ENCODE data around the gene OR5J2.
"Not testable (repeated sequence)": the region's sequence is repeated elsewhere in the genome, so short reads cannot be mapped to it uniquely, and the experiment has no call there.

OR5J2 gene

GRCh38 chr11:56172256-56172830, 4.1 kb upstream of the OR5J2 start:
- no peak for TF ChIP-seq CTCF (IDR thresholded peaks at IDR 0.05; ENCODE audit: insufficient read depth, missing control alignments)
- no peak for DNase-seq (ENCODE audit: insufficient read length, low spot score)
- no peak for FAIRE-seq

GRCh38 chr11:56183459-56183858, 7.0 kb downstream of the OR5J2 start:
- TF ChIP-seq CTCF (IDR thresholded peaks at IDR 0.05; ENCODE audit: insufficient read depth, missing control alignments): no peak
- FAIRE-seq: no peak
- DNase-seq (ENCODE audit: insufficient read length, low spot score): no peak

GRCh38 chr11:56188602-56189001, 12.2 kb downstream of the OR5J2 start:
- no peak for TF ChIP-seq CTCF (IDR thresholded peaks at IDR 0.05; ENCODE audit: insufficient read depth, missing control alignments)
- FAIRE-seq: no peak
- DNase-seq (ENCODE audit: insufficient read length, low spot score): no peak

GRCh38 chr11:56196705-56197104, 20.3 kb downstream of the OR5J2 start:
- FAIRE-seq (no peak), DNase-seq (ENCODE audit: insufficient read length, low spot score) (no peak)
- no peak for TF ChIP-seq CTCF (IDR thresholded peaks at IDR 0.05; ENCODE audit: insufficient read depth, missing control alignments)

- DNase-seq (ENCODE audit: insufficient read length, low spot score) (no peak), FAIRE-seq (no peak)
- TF ChIP-seq CTCF (IDR thresholded peaks at IDR 0.05; ENCODE audit: insufficient read depth, missing control alignments): no peak
Observed at GRCh38 chr11:56197367-56197766, 20.9 kb downstream of the OR5J2 start.

GRCh38 chr11:56207790-56208189, 31.4 kb downstream of the OR5J2 start:
- TF ChIP-seq CTCF (IDR thresholded peaks at IDR 0.05; ENCODE audit: insufficient read depth, missing control alignments): no peak
- DNase-seq (ENCODE audit: insufficient read length, low spot score) (no peak), FAIRE-seq (no peak)

GRCh38 chr11:56214537-56214936, 38.1 kb downstream of the OR5J2 start:
- no peak for DNase-seq (ENCODE audit: insufficient read length, low spot score)
- TF ChIP-seq CTCF (IDR thresholded peaks at IDR 0.05; ENCODE audit: insufficient read depth, missing control alignments): no peak
- FAIRE-seq: no peak

GRCh38 chr11:56219735-56220134, 43.3 kb downstream of the OR5J2 start:
- DNase-seq (ENCODE audit: insufficient read length, low spot score); FAIRE-seq: not testable (repeated sequence)

All from D721Med (cell line).